B cell (primary cell): ENCODE data around the gene SCYL3. TPM values are rescaled to one million over a fixed set of nuclear protein-coding genes. Genes with fewer than 3 reads are reported as not detected.

Experiments used
- ATAC-seq: fragments of 200-7000 bp; cut with Tn5 transposase; one replicate; pipeline ENCODE4 v1.10.0; 2021; ENCODE audit warnings: low read depth, mild to moderate bottlenecking, moderate number of reproducible peaks, moderate library complexity
- CTCF ChIA-PET: fragments of 350-600 bp; sonication (Branson Sonifier 250); formaldehyde crosslinking; loops from one replicate; lab custom pipeline; 2021; ENCODE audit warnings: antibody characterized with exemption, inconsistent platforms; lab: Charles Lee
- POLR2A ChIA-PET: fragments of 350-600 bp; sonication (Branson Sonifier 250); formaldehyde crosslinking; loops from one replicate; lab custom pipeline; 2021; ENCODE audit warnings: antibody characterized with exemption; lab: Charles Lee
- DNase-seq: peaks from one replicate; pipeline ENCODE4 v3.0.0; 2013
- H2AFZ ChIP-seq: 2 replicates; pipeline ENCODE4 v1.6.1; 2012; ENCODE audit warnings: mild to moderate bottlenecking, low read depth, low read length; ENCODE audit not compliant: insufficient read depth, poor library complexity, severe bottlenecking
- H3K27ac ChIP-seq, 2 donors: 1 replicate in 1 of 2; 2 replicates in 1 of 2; pipeline ENCODE4 v1.5.1; 2012 to 2013; ENCODE audit warnings: low read length in 2 of 2, mild to moderate bottlenecking in 2 of 2, moderate library complexity in 1 of 2
- H3K27me3 ChIP-seq, 4 experiments: fragments of 200-600 bp in 1 of 4; sonication (generic) in 1 of 4; replicated peaks in 1 of 4; 1 replicate in 2 of 4; 2 replicates in 2 of 4; pipeline versions ENCODE4 v1.6.1 to v1.7.0; 2013 to 2016; ENCODE audit warnings: low read length in 3 of 4, mild to moderate bottlenecking in 2 of 4, mixed read lengths in 1 of 4, moderate library complexity in 1 of 4; ENCODE audit not compliant: insufficient read depth in 4 of 4, control insufficient read depth in 3 of 4; ENCODE audit errors: control extremely low read depth in 1 of 4
- H3K36me3 ChIP-seq, 2 experiments: replicated peaks in 1 of 2; 1 replicate in 1 of 2; 2 replicates in 1 of 2; pipeline versions ENCODE4 v1.6.1 to v1.7.1; 2013; ENCODE audit warnings: low read length in 1 of 2; ENCODE audit not compliant: insufficient read depth in 2 of 2, control insufficient read depth in 1 of 2; ENCODE audit errors: control extremely low read depth in 1 of 2, extremely low read depth in 1 of 2
- H3K4me1 ChIP-seq, 2 donors: fragments of 200-600 bp in 1 of 2; sonication (generic) in 1 of 2; 1 replicate in 1 of 2; 2 replicates in 1 of 2; pipeline versions ENCODE4 v1.5.1 to v1.6.1; 2013 to 2017; ENCODE audit warnings: low read length in 2 of 2; ENCODE audit not compliant: control insufficient read depth in 2 of 2, insufficient read depth in 2 of 2
- H3K4me2 ChIP-seq: replicated peaks from 2 replicates; pipeline ENCODE3; 2012; ENCODE audit warnings: mild to moderate bottlenecking, low read depth, low read length; ENCODE audit not compliant: poor library complexity, severe bottlenecking
- H3K4me3 ChIP-seq, 5 experiments: fragments of 200-600 bp in 1 of 5; sonication (generic) in 1 of 5; 1 replicate in 3 of 5; 2 replicates in 2 of 5; pipeline versions ENCODE4 v1.5.1 to v1.7.0; 2011 to 2016; ENCODE audit warnings: low read length in 4 of 5, mild to moderate bottlenecking in 4 of 5, low read depth in 2 of 5, control low read depth in 1 of 5, moderate library complexity in 1 of 5; ENCODE audit not compliant: insufficient read depth in 1 of 5; ENCODE audit errors: control extremely low read depth in 1 of 5, extremely low read depth in 1 of 5
- H3K79me2 ChIP-seq: fragments of 200-600 bp; sonication (generic); one replicate; pipeline ENCODE4 v1.6.0; 2016; ENCODE audit warnings: low read length; ENCODE audit not compliant: control insufficient read depth, insufficient read depth
- H3K9ac ChIP-seq: fragments of 200-600 bp; sonication (generic); 2 replicates; pipeline ENCODE4 v1.6.1; 2017; ENCODE audit warnings: mild to moderate bottlenecking, low read length, moderate library complexity
- H3K9me3 ChIP-seq, 3 donors: one replicate each; pipeline versions ENCODE4 v1.6.1 to v1.7.1; 2013; ENCODE audit warnings: low read length in 2 of 3; ENCODE audit not compliant: control insufficient read depth in 2 of 3, insufficient read depth in 1 of 3; ENCODE audit errors: control extremely low read depth in 1 of 3
- H4K20me1 ChIP-seq: 2 replicates; pipeline ENCODE4 v1.6.0; 2012; ENCODE audit warnings: mild to moderate bottlenecking, low read length; ENCODE audit not compliant: insufficient read depth, control insufficient read depth, poor library complexity, severe bottlenecking
- H3K27ac Mint-ChIP-seq: one replicate; pipeline ENCODE4 v1.8.0; 2021; ENCODE audit warnings: mixed read lengths
- H3K27me3 Mint-ChIP-seq: one replicate; pipeline ENCODE4 v1.8.0; 2021; ENCODE audit warnings: mixed read lengths
- H3K4me1 Mint-ChIP-seq: one replicate; pipeline ENCODE4 v1.8.0; 2021; ENCODE audit warnings: mixed read lengths
- H3K4me3 Mint-ChIP-seq: one replicate; pipeline ENCODE4 v1.8.0; 2021; ENCODE audit warnings: mixed read lengths
- H3K9me3 Mint-ChIP-seq: one replicate; pipeline ENCODE4 v1.8.0; 2022; ENCODE audit warnings: mixed read lengths; ENCODE audit not compliant: insufficient read depth
- CTCF ChIP-seq: fragments of 200-600 bp; IDR thresholded peaks from one replicate; pipeline ENCODE4 v1.8.0; 2022; ENCODE audit warnings: antibody characterized with exemption, mild to moderate bottlenecking
- EZH2 ChIP-seq: IDR thresholded peaks from 2 replicates; pipeline ENCODE4 v1.6.1; 2012; ENCODE audit warnings: borderline replicate concordance, low read depth, mild to moderate bottlenecking, moderate library complexity, low read length; ENCODE audit not compliant: insufficient read depth, poor library complexity, severe bottlenecking
- WGBS: methylation state at CpG from one replicate; pipeline ENCODE4 v1.1.5; 2013; ENCODE audit warnings: missing lambda C conversion rate; ENCODE audit not compliant: insufficient coverage; 5-methylcytosine and 5-hydroxymethylcytosine counted together
- intact Hi-C: fragments of 100-400 bp; cut with micrococcal nuclease; formaldehyde crosslinking; loops from one replicate; pipeline ENCODE4 v1.10.0; 2022
- polyA plus RNA-seq: library from polyadenylated mRNA; depleted of rRNA; stranded (reverse); fragments of >200 nt; gene quantifications from 2 replicates; pipeline ENCODE4 v1.2.3, GENCODE V29; 2012
- total RNA-seq, 2 donors: library from RNA; stranded (reverse); fragments of 120-200 nt in 1 of 2; gene quantifications; 1 replicate in 1 of 2; 2 replicates in 1 of 2; pipeline versions ENCODE4 v1.2.3 to v1.2.4, GENCODE V29; 2013 to 2022

SCYL3 gene
- total and polyA plus RNA-seq, 2 donors (not counting 1 experiment from before 2014, with no cell fraction given): 14.2 to 18.4 TPM

GRCh38 chr1:169860750-169861149 is 32.9 kb downstream of the SCYL3 start:
- CTCF ChIA-PET: no interaction called here
- Histone ChIP-seq H3K79me2 (no peaks in the 10 kb centered on the region), H3K9me3 (no peaks in the 10 kb centered on the region), H3K4me3 (no peak overlapping the region), H2AFZ (no peak overlapping the region), H3K36me3 (peaks cover 37 to 73% of the 10 kb centered on the region in 2 experiments), H3K27ac (peak overlapping the region in 1 of 2 donors; percentile 24), H3K9ac (no peak overlapping the region), H3K4me1 (peaks cover 0 to 4% of the 10 kb centered on the region in 2 donors), H4K20me1 (no peaks in the 10 kb centered on the region), H3K27me3 (no peaks in the 10 kb centered on the region), H3K4me2 (no peak overlapping the region)
- DNase-seq (no peak), ATAC-seq (no peak)
- TF ChIP-seq CTCF (no peak), EZH2 (no peak)
- no peaks in the 10 kb centered on the region for H3K9me3 Mint-ChIP-seq
- POLR2A ChIA-PET: no interaction called here
- no peak overlapping the region for H3K4me3 Mint-ChIP-seq
- peak overlapping the region; percentile 37 for H3K27ac Mint-ChIP-seq
- intact Hi-C loops: no loop called here
- no peaks in the 10 kb centered on the region for H3K27me3 Mint-ChIP-seq
- peaks cover 12% of the 10 kb centered on the region for H3K4me1 Mint-ChIP-seq

- TF ChIP-seq EZH2 (no peak), CTCF (no peak)
- no peaks in the 10 kb centered on the region for H3K79me2 ChIP-seq
- no peaks in the 10 kb centered on the region for H3K9me3 ChIP-seq
- no peak overlapping the region for H3K9ac ChIP-seq
- Mint-ChIP-seq H3K27ac (no peak overlapping the region), H3K4me3 (no peak overlapping the region), H3K4me1 (peaks cover 16% of the 10 kb centered on the region), H3K9me3 (no peaks in the 10 kb centered on the region), H3K27me3 (no peaks in the 10 kb centered on the region)
- H4K20me1 ChIP-seq: no peaks in the 10 kb centered on the region
- H3K4me1 ChIP-seq: peaks cover 0 to 4% of the 10 kb centered on the region in 2 donors
- CTCF ChIA-PET: no interaction called here
- no peak overlapping the region for H3K4me2 ChIP-seq
- no peaks in the 10 kb centered on the region for H3K27me3 ChIP-seq
- ATAC-seq: peak; percentile 53
- intact Hi-C loops: no loop called here
- H3K27ac ChIP-seq: peak overlapping the region in 1 of 2 donors; percentile 24
- POLR2A ChIA-PET: no interaction called here
- no CpG with 5 or more reads among the region's 1 CpG for WGBS
- H3K4me3 ChIP-seq: no peak overlapping the region
- no peak for DNase-seq
- peaks cover 34 to 68% of the 10 kb centered on the region in 2 experiments for H3K36me3 ChIP-seq
- H2AFZ ChIP-seq: no peak overlapping the region
Measured at GRCh38 chr1:169860187-169860586, 33.5 kb downstream of the SCYL3 start.
